NOMO-1 treated with DMSO at 0.1 percent for 48 hours (cell line): Measurements from ENCODE around the gene WDFY4.
A peak's percentile ranks its signal among the peaks of the same experiment; 100 is the strongest.

Experiments used
- DNase-seq: peaks from one replicate; lab custom pipeline; 2025; ENCODE audit not compliant: unreplicated experiment; lab: John Stamatoyannopoulos, UW

The WDFY4 gene

DNA sequence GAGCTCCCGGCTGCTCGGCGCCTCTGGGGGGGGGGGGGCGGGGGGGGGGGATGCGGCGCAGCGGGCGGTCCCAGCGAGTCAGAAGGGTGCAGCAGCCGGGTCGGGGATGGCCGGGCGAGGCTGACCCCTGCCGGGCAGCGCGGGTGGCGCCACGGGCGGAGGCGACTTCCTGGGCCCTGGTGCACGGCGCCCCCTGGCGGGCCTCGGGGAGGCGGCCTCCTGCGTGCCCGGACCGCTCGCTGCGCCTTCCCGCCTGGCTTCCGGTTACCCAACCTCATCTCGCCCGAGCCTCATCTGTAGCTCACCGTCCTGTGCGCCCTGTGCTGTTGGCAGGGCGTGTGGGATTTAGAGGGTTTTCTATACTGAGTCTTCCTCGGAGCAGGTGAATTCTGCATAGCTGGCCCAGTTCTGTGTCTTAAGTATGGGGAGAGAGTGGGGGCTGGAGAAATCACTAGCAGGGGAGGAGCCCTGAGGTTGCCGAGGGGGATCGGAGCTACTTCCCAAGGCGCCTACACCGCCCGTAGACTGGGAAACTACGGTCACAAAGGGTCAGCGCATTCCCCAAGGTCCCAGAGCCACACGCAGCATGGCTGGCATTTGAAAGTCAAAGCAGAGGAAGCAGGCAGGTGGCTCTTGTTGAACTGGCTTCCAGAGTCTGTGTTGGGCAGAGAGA is 28.3 kb upstream of the WDFY4 start:
- peak; percentile 85 for DNase-seq

DNA sequence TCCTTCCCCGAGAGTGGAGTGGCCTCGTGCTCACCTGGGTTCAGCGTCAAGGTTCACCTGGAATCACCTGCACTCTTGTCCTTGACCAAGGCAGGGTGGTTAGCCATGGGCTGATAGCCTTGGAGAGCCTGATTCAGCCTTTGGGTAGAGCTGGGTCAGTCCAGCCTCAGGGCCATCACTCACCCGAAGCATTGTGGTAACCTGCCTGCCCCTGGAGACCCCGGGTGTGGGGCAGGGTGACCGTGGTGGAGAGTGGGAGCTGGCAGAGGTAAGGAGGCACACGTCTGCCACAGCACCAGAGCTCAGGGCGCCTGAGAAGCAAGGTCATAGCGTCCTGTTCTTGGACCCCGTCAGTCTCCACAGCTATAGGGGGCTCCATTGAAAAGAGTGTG is 27.8 kb upstream of the WDFY4 start:
- DNase-seq: no peak

DNA sequence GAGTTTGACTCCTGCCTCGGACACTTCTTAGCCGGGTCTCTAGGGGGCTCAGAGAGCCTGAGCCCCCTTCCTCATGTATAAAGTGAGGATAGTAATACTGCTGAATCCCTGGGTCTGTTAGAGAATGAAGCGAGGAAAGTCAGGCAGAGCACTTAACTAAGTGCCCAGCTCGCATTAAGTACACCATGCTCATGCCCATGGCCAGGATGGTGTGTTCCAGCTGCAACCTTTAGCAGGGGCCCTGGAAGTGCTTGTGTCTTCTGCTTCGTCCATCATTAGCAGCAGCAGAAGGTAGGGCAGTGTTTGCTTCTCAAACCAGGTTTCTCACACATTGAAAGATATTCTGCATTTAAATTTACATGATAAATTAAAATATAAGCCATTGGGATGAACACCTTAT is 27.3 kb upstream of the WDFY4 start:
- no peak for DNase-seq

DNA sequence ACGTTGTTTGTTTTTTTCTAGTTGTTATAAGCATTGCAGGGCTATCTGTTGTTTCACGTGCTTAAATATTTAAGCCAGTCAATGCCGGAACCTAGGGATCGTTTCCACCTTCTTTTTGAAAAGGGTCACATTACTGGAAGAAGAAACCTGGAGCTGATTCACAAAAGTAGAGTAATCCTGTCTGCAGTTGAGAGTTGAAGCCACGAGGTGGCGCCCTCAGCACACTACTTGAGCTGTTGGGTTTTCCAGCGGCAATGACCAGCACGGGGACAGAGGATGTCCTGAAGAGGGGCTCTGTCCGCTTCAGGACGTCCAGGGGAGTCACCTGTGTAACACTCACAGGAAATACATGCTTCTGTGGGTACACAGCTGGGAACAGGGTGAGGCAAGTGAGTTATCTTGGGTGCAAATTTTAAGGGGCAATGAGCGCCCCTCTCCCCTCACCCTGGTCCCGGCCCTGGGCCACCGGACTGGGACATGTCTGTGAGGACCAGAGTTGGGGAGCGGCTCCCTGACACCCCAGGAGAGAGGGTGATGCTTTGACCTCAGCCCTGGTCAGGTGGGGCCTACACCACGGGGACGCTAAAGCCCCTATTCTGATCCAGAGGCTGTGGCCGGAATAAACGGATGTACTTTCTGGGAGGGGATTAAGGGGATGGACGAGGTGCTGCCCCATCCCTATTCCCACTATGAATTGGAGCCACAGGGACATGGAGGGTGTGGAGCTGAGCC is 26.3 kb upstream of the WDFY4 start:
- peak; percentile 50 for DNase-seq

DNA sequence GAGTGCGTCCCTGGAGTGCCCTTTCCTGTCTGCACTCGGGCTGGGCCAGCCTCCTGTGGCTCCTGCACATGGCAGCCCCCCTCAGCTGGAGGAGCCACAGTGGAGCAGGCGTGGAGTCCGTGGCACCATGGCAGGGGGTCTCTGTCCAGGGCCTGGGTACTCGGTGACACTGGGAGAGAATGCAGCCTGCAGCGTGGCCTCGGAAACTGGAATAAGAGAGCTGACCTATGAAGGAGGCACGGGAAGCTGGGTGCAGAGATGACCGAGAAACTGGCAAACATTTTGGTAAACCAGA is 25.8 kb upstream of the WDFY4 start:
- no peak for DNase-seq

DNA sequence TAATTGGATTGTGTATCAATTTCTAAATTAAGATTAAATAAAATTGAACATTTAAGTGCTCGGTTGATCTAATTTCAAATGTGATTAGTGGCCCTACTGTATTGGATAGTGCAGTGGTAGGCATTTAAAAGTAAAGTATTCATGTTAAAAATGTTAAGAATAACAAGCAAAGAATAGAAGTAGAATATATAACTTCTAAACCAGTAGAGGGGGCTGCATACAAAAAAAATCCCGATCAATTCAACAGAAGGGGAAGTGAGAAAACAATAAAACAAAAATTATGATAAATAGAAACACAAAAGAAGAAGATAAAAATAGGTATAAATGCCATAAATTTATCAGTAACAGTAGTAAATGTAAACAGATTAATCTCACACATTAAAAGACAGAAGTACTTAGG is 24.9 kb upstream of the WDFY4 start:
- DNase-seq: peak; percentile 75

DNA sequence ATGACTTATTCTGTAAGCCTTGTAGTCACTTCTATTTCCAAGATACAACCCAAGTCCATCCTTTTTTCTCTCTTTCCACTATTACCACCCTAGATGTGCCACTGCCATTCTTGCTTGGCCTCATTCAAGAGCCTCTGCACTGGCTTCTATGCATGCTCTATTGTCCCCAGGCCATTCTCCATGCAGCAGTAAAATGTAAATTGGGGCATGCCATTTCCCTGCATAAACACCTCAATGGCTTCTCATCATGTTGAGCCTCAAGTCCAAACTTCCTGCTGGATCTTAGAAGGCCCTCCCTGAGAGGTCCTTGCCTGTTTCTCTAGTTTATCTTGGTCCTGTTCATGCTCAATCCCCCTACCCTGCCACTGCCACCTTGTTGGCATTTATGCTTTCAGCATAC is 23.2 kb upstream of the WDFY4 start:
- no peak for DNase-seq

DNA sequence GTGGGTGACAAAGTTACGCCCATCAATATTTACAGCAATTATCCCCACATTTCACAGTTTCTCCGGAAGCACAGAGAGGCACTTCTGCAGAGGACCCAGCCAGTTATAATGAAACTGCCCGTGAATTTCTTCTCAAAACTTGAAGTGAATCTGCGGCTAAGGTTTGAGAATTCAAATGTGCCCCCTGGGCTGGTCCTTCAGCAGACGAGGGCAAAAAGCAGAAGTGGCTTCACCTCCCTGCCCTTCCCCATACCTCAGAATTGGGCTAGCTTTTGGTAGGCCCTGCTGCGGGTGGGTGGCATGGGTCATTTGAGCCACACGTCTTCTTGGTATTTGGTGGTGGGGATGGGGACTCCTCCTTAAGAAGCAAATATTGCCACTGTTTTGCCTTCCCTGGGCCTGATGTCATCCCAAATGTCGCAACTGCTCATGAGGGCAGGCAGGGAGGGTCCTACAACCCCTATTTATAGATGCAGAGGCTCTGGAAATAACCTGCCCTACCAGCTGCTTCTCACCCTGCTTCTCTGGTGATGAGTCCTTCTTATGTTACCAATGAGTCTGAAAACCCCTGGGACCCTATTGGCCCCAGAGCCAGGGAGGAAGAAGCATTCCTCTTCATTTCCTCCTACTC is 16.6 kb upstream of the WDFY4 start:
- peak; percentile 93 for DNase-seq

DNA sequence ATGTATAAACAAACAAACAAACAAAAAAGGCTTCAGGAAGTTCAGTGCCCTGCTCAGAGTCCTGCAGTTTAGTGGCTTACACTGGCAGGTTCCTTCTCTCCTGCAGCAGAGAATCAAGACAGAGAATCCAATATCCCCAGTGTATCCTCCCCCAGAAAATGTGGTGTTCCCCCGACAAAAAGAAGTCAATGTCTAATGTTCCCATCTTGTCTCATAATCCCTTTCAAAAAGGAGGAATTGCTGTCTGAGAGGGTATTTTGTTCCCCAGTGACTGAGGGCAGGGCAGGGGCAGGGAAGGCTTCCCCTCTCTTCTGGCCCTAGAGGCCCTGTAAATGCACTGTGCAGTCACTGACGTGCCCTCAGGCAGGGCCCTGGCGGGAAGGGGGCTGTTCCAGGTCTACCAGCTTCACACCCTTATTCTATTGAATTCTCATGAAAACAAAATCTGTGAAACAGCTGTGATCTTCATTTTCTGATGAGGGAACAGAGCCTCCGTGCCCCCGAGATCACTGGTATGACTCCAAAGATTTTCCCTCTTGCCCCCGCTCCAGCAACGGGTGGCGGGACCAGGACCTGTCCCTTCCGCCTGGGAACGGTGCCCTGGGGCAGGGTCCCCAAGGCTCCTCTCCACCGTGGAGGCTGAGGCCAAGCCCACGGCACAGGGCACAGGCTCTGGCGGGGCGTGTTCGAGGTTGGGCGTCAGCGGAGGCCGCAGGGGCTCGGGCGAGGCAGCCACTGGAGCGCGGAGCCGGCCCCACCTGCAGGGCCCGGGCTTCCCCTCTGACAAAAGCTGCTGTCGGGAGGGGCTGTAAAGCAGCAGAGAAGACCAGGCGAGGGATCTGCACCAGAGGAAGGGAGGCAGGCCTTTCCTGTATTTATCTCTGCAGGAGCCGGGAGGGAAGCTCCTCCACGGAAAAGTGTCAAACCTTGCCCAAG is 13.4 kb upstream of the WDFY4 start:
- no peak for DNase-seq

DNA sequence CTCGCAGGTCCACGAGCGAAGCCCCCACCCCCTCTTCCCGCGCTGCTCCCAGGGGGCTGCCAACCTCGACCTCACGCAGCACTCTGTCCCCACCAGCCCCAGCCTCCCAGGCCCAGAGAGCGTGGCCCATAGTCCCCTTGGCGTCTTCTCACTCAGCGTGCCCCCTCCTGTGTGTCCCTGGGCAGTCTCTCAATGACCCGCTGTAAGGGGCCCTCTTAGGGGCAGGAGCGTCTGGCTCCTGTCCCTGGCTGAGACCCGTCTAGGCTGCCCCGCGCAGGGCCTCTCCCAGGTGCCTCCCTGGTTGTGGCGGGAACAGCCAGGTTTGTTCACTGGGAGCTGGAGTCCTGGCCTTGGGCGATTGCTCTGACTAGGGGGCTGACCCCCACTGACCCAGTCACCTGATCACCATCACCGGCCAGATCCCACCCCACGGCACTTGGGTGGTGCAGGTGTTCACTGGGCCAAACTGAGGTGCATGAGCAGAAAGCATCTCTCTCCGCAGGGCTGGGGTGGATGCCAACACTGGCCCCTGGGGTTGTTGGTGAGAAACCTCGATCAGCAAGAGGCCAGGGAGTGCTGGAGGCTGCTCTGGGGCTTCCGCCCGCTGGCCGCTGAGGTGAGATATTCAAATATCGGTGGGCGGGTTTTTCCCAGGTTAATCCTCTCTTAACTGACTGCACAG is 12.6 kb upstream of the WDFY4 start:
- no peak for DNase-seq

DNA sequence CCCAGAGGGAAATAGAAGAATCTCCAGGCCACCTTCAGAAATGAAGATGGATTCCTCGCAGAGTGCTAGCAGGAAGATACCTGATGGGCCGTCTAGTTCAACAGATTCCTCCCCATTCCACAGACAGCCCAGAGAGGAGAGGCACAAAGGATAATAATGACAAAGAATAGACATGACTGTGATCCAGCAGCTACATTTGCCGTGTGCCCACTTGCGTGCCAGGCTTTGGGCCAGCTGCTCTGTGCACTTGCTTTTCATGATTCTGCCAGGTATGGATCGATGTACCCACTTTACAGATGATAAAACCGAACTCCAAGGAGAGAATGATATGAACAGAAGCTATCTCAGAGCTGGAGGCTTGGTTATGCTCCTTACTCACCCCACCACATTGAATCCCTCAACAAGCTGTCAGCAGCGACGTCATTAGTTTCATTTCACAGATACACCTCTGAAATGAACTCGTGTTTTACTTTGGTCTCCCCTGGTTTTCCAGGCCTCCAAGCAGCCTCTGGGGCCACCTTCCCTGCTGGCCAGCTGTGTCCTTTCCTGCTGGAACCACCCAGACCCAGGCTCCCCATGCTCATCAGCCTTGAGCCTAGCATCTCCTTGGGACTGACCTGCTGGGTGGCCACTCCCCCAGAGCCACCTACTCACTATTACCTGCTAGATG is 11.9 kb upstream of the WDFY4 start:
- DNase-seq: no peak

DNA sequence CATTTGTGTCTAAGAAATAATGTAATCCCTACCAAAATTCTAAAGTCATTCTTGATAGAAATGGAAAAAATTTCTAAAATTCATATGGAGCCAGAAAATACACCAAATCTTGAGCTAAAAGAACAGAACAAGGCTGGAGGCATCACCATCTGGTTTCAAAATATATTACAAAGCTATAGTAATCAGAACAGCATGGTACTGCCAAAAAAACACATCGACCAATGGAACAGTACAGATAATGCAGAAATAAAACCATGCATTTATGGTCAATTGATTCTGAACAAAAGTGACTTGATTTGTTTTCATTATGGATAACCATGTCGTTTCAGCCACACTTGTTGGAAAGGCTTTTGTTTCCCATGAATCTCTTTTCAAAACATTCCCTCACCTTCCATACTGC is 7.0 kb upstream of the WDFY4 start:
- no peak for DNase-seq

DNA sequence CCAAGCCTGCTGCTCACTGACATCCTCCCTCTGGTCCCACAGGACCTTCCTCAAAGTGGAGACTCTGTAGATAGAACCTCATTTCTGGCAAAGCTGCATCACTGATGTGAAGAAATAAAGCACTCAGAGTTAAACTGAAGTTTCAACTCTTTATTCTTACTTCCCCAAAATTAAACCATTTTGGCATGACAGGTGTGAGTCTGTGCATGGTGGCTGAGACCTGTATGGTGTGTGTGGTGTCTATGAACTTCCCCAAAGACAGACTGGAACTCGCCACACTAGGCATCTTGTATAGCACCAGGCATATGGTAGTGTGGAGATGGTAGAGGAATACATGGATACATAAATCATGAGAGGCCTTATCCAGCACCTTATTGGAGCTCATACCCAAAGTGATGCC is 6.6 kb upstream of the WDFY4 start:
- DNase-seq: no peak

DNA sequence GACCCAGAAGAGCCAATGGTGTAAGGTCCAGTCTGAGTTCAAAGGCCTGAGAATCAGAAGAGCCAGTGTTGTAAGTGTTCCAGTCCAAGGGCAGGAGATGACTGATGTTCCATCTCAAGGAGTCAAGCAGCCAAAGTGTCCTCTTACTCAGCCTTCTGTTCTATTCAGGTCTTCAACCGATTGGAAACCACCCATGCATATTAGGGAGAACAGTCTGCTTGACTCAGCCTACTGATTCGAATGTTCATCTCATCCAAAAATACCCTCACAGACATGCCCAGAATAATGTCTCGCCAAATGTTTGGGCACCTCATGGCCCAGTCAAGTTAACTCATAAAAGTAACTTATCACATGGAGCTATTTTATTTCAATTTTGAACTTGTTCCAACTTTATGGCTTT is 2.9 kb upstream of the WDFY4 start:
- DNase-seq: no peak

DNA sequence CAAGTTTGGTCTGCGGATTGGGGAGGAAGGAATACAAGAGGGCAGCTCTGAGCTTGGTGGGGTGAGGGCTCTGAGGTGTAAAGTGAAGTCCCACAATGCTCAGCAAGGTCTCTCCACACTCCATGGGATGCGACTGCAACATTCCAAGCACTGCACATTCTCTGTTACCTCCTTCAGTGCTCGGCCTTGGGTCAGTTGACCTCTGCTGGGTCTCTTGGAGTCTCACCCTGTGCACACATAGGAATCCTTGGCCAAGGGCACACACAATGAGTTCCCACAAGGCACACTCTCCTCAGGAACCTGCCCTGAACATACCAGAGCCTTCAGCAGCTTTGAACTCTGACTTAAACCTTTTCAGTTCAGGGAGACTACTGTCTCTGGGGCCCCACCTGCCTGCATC is 2.4 kb upstream of the WDFY4 start:
- DNase-seq: no peak

DNA sequence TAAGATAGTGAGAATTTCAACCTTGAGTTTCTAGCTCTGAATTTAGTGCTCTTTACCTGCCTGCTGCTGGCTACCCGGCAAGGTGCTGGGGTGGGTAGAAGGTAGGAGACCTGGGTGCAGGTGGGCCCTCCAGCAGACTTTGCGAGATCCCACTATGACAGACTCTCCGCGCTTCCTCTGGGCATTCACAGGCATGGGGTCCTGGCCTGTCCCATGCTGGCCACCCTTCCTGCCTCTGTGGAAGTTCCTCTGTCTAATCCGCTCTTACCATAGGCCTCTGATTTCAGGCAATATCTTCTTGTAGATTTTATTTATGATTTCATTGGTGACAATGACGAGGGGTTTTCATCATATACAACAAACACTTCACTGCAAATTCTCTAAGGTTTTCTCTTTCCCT is 1.2 kb upstream of the WDFY4 start:
- DNase-seq: no peak

DNA sequence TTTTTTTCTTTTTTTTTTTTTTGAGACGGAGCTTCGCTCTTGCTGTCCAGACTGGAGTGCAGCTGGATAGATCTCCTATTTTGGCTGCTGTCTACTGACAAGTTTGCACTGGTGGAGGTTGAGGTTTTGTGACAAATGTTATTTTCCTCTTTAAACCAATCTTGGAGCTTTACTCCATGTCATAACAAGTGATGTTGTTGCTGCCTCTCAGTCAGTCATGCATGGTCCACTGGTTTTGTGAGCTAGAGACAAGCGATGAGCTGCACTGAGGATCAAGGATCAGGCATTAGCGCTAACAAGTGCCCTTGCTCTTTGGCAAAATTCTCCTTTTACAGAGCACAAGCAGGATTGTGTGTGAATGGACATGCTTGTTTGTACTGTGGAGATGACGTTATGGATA is 805 bp upstream of the WDFY4 start:
- no peak for DNase-seq

DNA sequence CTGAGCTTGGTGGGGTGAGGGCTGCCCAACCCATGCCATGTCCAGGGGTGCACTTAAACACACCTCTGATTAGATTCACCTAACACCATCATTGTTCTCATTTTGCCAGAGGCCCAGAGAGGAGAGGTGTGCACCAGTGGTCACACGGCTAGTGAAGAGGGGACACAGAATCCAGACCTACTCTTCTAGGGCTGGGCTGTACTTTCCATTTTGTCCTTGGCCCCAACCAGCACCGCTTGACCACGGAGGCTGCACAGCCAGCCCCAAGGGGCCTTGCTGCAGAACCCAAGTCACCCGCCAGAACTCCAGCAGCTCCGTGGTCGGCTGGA is 246 bp upstream of the WDFY4 start:
- DNase-seq: no peak

DNA sequence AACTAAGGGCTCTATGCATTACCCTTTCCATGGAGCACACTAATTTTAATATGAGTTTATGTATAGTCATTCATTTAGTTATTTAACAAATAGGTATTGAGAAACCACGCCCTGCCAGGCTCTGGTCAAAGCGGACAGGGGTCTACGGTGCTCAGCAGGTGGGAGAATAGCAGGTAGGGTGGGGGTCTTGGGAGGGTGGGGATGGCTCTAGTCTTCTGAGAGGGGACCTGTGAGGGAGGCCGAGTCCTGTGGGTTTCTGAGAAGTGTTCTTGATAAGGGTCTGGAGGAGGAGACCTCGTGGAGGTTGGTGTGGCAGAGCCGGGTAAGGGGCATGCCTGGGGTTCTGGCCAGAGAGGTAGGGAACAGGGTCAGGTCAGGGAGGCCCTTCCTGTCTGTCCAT is 1.1 kb downstream of the WDFY4 start:
- no peak for DNase-seq

DNA sequence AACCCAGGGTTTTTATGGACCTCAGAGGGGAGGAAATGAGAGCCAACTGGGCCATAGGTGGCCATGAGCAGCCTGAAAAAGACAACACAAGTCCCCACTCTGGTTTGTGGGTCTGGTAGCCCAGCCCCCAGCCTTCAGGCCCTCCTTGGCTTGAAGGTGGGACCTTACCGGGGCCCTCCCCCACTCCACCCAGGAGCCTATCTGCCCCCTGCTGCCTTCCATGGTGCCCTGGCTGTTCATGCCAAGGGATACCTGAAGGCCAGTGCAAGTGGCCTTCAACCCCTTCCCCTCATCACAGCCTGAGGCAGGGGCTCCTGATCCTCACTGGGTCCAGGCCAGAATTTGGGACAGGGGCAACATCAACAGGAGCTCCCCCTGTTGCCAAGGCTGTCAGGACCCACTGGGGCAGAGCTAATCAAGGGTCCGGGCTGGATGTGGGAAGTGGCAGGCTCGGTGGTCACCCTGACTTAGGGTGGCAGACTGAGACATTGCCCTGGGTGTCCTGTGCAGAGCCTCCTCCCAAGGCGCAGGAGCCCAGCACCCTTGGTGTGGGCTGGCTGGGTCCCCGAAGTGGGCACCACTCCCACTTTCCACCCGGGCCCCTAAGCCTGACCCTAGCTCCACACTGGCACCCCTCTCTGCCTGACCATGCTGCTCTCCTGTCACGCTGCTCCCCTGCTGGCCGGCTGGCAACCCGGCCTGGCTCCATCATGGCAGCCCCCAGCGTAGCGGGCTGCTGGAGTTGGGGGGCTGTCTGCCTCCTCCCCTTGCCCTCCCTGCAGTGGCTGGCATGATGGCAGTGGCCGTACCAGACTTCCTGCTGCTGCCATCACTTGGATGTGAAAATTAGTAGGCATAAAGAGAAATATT is 6.4 kb downstream of the WDFY4 start:
- DNase-seq: no peak
